Measurements from ENCODE around the gene CNOT4.

DNA sequence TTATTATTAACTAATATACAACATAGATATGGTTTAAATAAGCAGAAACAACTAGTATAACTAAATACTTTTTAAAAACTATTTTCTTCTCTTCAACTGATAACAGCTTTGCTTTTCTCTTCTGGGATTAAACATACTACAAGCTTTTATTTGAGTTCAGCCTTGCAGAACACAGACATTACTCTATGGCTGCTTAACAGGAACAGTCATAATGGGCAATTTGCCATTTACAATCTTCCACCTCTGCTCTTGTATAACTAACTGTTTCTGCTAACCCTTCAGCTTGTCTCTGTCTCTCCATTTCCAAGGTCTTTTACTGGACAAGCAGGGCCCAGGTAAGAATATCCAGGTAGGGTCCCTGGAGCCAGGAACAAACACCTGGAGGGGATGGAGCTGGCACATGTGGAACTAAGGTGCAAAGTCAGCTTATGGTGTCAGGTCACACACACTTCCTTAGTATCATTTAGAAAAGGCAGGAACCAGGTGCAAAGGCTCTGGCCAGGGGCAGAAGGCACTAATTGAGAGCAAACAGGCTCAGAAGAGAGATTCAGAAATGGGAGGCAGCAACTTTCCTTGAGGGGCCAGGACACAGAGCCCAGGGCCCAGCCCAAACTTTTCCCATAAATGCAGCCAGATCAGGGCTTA, 183.1 kb downstream of the CNOT4 start:
- no peak for TF ChIP-seq EZH2 (IDR thresholded peaks at IDR 0.05; ENCODE audit: borderline replicate concordance, low read depth, low read length, severe bottlenecking)
- TF ChIP-seq, protein P1, sequence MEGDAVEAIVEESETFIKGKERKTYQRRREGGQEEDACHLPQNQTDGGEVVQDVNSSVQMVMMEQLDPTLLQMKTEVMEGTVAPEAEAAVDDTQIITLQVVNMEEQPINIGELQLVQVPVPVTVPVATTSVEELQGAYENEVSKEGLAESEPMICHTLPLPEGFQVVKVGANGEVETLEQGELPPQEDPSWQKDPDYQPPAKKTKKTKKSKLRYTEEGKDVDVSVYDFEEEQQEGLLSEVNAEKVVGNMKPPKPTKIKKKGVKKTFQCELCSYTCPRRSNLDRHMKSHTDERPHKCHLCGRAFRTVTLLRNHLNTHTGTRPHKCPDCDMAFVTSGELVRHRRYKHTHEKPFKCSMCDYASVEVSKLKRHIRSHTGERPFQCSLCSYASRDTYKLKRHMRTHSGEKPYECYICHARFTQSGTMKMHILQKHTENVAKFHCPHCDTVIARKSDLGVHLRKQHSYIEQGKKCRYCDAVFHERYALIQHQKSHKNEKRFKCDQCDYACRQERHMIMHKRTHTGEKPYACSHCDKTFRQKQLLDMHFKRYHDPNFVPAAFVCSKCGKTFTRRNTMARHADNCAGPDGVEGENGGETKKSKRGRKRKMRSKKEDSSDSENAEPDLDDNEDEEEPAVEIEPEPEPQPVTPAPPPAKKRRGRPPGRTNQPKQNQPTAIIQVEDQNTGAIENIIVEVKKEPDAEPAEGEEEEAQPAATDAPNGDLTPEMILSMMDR (IDR thresholded peaks at IDR 0.05; ENCODE audit: borderline replicate concordance, extremely low read depth, low read length, poor library complexity, severe bottlenecking), result no peak

Data from DND-41 (cell line).